Measurements from ENCODE around the gene NRXN2.
A peak's percentile ranks its signal among the peaks of the same experiment; 100 is the strongest.

The NRXN2 gene

GRCh38 chr11:64723117-64723906 lies at the start of gene NRXN2:
NRXN2 (minus strand) TSS chr11:64723197; CDS start chr11:64713699, 9,498 bp downstream.
- peak; percentile 51 to 95 (median 88) for DNase-seq

DNA sequence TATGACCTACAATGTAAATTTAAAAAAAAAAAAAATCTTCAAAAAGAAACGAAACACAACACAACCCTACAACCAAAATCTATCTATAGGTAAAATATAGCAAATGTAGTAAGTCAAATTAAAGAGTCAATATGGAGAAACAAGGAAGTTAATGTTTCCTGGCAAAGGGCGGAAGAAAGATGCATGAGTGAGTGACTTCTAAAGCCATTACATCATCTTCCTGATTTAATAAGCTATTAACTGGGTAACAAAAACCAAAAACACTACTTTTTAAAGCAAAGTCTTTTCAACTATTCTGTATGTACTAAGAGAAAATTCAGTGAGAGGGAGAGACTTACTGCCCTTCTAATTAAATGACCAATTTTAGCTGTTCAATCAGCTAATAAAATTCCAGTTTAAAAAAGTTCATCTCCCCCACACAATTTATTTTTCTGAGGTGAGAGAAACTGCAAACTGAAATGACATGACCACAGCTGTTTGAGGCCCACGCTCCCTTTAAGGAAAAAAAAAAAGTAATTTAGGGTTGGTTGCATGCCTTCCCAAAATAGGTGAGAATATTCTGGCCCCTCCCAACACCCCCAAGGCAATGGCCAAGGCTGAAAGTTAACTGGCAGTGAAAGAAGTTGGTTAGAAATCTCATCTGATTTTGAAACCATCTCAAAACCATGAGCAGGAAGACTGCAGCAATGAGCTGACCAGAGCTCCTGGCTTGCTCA lies 49.5 kb upstream of the NRXN2 start:
- DNase-seq: no peak

DNA sequence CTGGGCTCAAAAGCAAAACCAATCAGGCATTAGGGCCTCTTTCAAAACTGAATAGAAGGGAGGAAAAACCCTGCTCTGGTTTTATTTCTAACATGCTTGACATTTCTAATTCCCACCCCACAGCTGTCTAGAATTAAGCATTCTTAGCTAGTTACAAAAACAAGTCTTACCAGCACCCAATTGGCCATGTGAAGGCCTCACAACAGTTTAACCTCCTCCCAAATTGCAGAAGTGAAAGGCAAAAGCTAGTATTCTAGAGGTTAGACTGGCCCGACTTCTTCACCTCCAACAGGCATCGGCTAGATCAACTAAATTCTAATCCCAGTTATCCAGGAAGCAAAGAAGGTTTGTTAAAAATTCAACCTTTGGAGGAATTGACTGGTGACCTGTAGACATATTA lies 48.9 kb upstream of the NRXN2 start:
- DNase-seq: no peak

GRCh38 chr11:64770120-64770519 lies 47.1 kb upstream of the NRXN2 start:
- no peak for DNase-seq

DNA sequence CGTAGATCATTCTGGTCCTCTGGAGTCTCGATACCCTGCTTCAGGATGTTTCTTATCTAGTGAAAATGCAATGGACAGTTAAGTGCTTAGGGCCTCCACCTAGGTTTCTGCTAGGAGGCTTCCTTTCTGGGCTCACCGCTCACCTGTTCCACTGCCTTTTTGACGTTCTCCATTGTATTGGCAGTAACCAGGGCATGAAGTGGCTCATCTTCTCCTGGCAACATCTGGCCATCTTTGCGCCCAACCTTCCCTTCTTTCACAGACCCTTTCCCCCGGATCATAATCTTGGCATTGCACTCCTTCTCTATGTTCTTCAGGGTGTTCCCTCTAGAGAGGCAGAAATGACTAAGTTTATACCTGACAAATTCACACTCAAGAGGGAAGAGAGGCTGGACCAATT lies 46.3 kb upstream of the NRXN2 start:
- no peak for DNase-seq

GRCh38 chr11:64768300-64768694 lies 45.3 kb upstream of the NRXN2 start:
- DNase-seq: no peak

DNA sequence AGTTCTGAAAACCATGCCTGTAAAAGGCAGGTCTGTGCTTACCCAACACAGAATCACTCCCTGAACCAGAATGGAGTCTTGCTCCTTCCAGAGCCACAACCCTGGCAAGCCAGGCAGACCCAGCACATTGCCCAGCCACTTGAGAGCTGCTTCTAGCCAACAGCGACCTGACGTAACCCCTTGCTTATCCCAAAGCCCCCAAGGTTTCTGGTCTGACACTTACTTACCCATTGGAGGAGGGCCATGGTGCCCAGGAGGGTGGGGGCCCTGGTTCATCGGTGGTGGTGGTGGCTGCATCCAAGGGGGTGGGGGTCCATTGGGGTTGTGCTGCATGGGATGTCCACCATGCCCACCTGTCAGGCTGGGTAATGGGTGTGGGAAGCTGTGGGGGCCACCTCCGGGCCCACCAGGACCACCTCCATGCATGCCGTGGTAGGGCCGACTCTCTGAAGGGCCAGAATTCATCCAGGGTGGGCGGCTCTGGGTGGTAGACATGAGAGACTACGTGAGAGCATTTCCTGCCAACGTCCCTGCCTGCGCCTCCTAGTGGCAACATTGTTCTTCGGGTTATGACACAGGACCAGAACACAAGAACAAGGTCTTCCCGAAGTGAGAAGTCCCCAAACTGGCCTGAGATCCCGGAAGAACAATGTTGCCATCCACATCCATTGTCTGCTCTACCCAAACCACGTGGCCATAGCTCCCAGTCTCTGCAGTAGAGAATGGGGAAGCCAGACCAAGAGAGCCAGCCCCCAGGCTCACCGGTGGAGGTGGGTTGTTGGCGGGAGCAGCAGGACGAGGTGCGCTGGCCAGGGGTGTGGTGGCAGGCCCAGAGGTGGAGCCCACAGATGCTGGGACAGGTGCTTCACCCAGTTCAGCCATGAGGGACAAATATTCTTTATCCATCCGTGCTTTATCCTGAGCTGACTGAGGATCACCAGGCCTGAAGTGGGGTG lies 44.6 kb upstream of the NRXN2 start:
- DNase-seq: peak in 21 of 56 donors; percentile 9 to 66 (median 22)

DNA sequence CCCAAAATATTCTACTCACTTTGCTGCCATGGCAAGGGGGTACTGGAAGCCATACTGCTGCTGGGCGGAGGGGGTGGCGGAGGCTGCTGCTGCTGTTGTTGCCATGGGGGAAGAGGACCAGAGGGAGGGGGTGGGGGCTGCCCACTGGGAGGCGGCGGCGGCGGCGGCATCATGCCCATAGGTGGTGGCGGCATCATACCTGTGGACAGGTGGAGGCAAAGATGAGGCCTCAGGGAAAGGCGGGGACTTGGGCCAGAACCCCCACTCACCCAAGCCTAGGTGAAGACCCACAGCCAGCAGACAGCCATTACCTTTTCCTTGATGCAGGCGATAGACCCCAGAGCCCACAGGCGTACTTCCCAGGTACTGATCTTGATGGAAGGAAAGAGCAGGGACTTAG lies 43.9 kb upstream of the NRXN2 start:
- DNase-seq: no peak

- DNase-seq: no peak
Measured at GRCh38 chr11:64765851-64766665, 43.1 kb upstream of the NRXN2 start.

GRCh38 chr11:64765291-64765850 lies 42.4 kb upstream of the NRXN2 start:
- peak in 1 of 56 donors; percentile 23 for DNase-seq

DNA sequence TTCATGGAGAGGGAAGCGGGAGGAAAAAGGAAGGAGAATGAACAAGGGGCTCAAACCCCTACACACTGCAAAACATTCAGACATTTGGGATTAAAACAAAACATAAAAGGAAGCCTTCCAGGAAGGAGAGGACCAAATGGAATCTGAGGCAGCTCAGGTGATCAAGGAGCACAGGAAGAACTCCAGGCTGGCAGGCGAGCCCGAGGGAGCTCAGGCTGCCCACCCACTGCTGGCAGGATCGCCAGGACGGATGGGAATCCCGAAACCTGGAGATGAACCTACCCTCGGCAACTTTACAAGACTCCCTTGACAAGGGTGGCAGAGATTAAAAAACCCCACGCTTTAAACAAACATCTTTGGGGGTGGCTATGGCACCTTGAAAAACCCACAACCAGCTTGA lies 41.8 kb upstream of the NRXN2 start:
- no peak for DNase-seq

- no peak for DNase-seq
Measured at GRCh38 chr11:64764040-64764611, 41.1 kb upstream of the NRXN2 start.

DNA sequence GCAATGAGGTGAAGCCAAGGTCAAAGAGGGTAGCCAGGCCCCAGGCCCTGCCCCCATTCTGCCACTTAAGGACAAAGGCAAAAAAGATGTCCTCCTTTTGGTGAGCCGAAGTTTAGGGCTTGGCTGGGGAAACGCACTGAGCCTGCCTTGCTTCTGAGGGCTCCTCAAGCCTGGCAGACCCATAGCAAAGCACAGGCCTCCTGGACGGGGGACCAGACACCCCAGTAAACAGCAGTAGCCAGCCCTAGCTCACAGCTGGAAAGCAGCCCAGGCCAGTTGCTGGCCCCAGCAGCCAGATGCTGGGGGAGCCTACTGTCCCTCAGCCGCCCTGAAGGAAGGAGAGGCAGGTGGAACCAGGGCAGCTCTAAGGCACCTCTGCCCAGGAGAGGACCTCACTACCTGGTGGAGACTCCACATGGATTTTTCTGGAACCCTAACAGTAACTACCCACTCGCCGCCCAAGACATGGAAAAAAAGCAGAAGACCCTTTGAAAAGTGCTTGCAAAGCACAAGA lies 40.6 kb upstream of the NRXN2 start:
- DNase-seq: peak in 5 of 56 donors; percentile 29 to 67 (median 43)

- peak in 19 of 56 donors; percentile 20 to 75 (median 40) for DNase-seq
Measured at GRCh38 chr11:64762674-64763525, 39.9 kb upstream of the NRXN2 start.

DNA sequence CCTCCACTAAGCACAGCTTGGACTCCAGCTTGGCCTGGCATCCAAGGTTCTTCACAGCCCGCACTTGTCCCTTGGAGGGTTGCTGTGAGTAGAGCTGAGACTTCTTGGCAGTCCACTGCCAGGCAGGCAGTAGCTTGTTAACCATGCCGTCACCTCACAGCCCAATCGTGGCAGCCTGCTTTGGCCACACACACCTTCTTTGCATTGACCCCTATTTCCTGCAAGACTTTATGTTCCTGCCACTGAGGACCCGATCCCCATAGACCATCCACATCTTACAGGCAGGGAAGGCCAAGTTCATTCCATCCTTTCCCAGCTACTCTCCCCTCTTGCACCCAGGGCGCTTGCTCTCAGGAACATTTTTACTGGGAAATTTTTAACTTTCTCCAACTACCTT lies 39.3 kb upstream of the NRXN2 start:
- peak in 17 of 56 donors; percentile 10 to 51 (median 31) for DNase-seq

DNA sequence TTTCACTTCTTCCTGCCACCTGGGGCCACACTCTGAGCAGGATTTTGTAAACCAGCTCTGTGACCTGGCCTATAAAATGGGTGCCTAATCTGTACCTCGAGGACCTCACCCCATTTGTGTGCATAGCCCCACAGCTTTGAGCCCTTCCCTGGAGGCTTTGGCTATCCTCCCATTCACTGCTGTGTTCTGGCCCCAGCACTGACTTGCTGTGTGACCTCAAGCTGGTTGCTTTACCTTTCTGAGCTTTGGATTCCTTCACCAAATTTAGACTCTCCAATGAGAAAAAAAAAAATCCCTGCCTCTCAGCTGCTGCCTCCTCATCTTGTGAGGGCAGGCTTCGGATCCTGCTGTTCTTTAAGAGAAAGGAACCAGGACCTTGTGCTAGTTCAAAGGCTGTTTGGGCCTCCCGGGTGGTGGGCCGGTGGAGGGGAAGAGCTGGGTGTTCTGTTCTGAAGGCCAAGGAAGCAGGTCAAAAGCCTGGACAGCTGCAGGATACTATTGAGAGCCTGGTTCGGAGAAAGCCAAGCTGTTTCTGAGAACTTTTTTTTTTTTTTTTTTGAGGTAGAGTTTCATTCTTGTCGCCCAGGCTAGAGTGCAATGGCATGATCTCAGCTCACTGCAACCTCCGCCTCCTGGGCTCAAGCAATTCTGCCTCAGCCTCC lies 37.9 kb upstream of the NRXN2 start:
- no peak for DNase-seq

DNA sequence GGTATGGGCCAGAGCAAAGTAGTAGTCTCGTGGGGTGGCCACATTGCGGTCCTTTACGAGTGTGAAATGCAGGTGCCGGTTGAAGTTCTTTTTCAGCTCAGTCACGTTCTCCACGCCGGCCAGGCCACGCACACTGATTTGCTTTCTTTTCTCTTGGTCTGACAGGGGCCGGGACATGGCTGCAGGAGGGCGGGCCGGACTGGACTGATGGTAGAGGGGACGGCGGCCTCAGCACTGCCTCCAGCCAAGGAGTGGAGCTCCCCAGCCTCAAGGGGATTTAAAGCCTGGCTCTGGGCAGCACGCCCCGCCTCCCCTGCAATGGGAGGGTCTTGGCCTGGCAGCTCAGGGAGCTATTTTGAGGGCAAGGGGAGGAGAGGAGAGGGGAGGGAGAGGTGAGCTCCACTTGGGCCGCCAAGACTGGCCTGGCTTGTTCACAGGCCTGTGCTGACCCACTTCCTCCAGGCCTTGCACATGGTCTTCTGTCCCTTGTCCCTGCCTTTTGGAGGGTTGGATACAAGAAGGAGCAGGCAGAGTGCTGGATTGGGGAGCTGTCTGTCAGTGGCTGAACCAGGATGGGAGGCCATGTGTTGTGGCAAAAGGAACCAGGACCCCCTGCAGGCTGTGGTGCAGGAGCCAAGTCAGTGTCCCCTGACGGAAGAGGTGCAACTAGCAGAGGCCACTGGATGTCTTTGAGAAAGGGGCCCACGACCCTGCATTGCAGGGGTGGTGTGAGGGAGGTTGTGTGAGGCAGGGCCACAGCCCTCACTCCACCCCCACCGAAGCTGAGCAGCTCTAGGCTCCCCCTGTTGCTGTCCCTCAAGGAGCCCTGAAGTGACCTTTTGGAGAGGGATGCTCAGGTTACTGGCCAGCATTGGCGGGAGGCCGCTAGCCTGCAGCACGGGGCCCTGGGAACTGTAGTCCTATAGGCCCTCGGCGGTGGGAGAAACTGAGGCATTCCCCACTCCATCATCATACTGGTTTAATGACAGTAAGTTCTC lies 37.0 kb upstream of the NRXN2 start, which contains the start of gene PYGM:
PYGM (minus strand) TSS at position 253 of the 998 bp plus-strand sequence; CDS start at position 177, 76 bp downstream.
- peak in 33 of 56 donors; percentile 19 to 82 (median 47) for DNase-seq
